K562 (cell line): ENCODE data around the gene PRR11. TPM values are rescaled to one million over a fixed set of nuclear protein-coding genes. Genes with fewer than 3 reads are reported as not detected.
A peak's percentile ranks its signal among the peaks of the same experiment; 100 is the strongest.

ENCODE experiments used
- HNRNPLL ChIP-seq: fragments of 200-400 bp; formaldehyde crosslinking; IDR thresholded peaks from 2 replicates; pipeline ENCODE4 v1.6.1; 2017; ENCODE audit warnings: low read length, low read depth, mild to moderate bottlenecking; ENCODE audit not compliant: poor library complexity, severe bottlenecking
- MYC ChIP-seq, 2 experiments: fragments of 250-450 bp in 1 of 2; sonication (Bioruptor Pico) in 1 of 2; IDR thresholded peaks; 2 replicates each; pipeline versions ENCODE4 v1.5.1 to v1.6.1; 2012 to 2021; ENCODE audit warnings: low read depth in 2 of 2, borderline replicate concordance in 1 of 2, improper control_type of control experiment in 1 of 2, low read length in 1 of 2, mild to moderate bottlenecking in 1 of 2, moderate library complexity in 1 of 2
- TAF9B ChIP-seq: fragments of 450-650 bp; IDR thresholded peaks from 2 replicates; pipeline ENCODE4 v1.6.1; 2018; ENCODE audit warnings: mild to moderate bottlenecking; ENCODE audit not compliant: partially characterized antibody
- ZBTB7A ChIP-seq: IDR thresholded peaks from 2 replicates; pipeline ENCODE4 v1.6.1; 2011; ENCODE audit warnings: low read depth, mild to moderate bottlenecking, low read length, moderate library complexity, borderline replicate concordance; ENCODE audit not compliant: control insufficient read depth
- ZNF436 ChIP-seq: fragments of 250-450, 450-650 bp; sonication (Bioruptor Pico); formaldehyde crosslinking; IDR thresholded peaks from 2 replicates; pipeline ENCODE4 v1.7.0; 2020; ENCODE audit warnings: mild to moderate bottlenecking
- polyA plus RNA-seq, 8 experiments: library from polyadenylated mRNA; depleted of rRNA in 4 of 8; stranded (reverse) in 5 of 8; unstranded in 3 of 8; fragments of >200 nt; fragmentation: Nextera tagmentation in 2 of 8; fragmentation: Illumina TruSeq in 1 of 8; extraction: Ambion mirVana in 2 of 8; extraction: Trizol in 1 of 8; gene quantifications; 2 replicates each; pipeline versions ENCODE4 v1.2.1 to v1.2.3, GENCODE V29; 2011 to 2014; ENCODE audit warnings: inconsistent platforms in 1 of 8, missing spikeins in 1 of 8
- total RNA-seq, 7 experiments: library from RNA; depleted of rRNA in 6 of 7; stranded (reverse); fragments of >200 nt in 6 of 7; fragmentation: Illumina TruSeq in 2 of 7; extraction: Trizol in 2 of 7; gene quantifications; 2 replicates each; pipeline versions ENCODE4 v1.2.1 to v1.2.3, GENCODE V29; 2011 to 2021; ENCODE audit warnings: low replicate concordance in 1 of 7
- TF ChIP-seq, protein P1 (sequence below): fragments of 250-450 bp; sonication (Bioruptor Pico); IDR thresholded peaks from 2 replicates; pipeline ENCODE4 v1.4.0; 2020; ENCODE audit warnings: mild to moderate bottlenecking, moderate library complexity
- TF ChIP-seq, protein P2 (sequence below): fragments of 250-450 bp; sonication (Bioruptor Pico); IDR thresholded peaks from 2 replicates; pipeline ENCODE4 v1.5.0; 2020; ENCODE audit warnings: mild to moderate bottlenecking, borderline replicate concordance
- TF ChIP-seq, protein P3 (sequence below): fragments of 200-400 bp; formaldehyde crosslinking; IDR thresholded peaks from 2 replicates; pipeline ENCODE4 v1.6.1; 2017; ENCODE audit warnings: mild to moderate bottlenecking, low read depth, low read length, moderate library complexity
- TF ChIP-seq, protein P4 (sequence below), 2 experiments: IDR thresholded peaks; 2 replicates each; pipeline ENCODE4 v1.6.1; 2012; ENCODE audit warnings: improper control_type of control experiment in 2 of 2, low read depth in 2 of 2, low read length in 2 of 2, borderline replicate concordance in 1 of 2

The PRR11 gene
- total and polyA plus RNA-seq, 9 of the 15 experiments (the other 6 are each of a cell fraction or from before 2014, with no cell fraction given), result 13.3 to 75.2 (median 46.4) TPM

DNA sequence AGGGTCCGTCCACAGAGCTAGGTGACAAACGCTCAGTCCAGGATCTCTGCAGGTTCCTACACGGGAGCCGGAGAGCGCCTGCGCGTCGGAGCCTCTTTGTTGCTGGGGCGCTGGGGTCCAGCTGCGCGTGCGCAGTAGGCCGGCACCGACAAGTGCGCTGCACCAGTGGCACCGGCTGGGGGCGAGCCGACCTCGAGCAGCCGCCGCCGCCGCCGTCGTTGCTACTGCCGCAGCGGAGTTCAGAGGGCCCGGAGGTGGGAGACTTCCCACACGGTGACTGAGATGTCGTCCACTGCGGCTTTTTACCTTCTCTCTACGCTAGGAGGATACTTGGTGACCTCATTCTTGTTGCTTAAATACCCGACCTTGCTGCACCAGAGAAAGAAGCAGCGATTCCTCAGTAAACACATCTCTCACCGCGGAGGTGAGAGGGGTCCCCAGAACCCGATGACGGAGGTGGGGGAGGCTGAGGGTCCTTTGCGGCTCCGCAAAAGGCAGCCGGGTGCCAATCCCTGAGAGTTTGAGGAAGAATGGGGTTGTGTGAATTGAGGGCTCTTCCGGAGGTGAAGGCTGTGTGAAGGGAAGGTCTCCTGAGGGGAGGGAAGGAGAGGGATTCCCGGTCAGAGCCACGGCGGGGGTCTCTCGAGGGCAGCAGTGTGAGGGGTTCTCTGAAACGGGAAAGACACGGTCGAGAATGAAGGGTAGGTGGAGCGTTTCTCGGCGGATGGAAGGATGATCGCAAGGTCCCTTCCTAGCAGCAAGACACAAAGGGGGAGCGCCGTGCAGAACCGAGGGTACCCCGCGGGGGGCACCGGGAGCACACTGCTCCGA, 65.0 kb downstream of the PRR11 start, which contains the start of gene GDPD1 (continued):
- TF ChIP-seq, protein P1, sequence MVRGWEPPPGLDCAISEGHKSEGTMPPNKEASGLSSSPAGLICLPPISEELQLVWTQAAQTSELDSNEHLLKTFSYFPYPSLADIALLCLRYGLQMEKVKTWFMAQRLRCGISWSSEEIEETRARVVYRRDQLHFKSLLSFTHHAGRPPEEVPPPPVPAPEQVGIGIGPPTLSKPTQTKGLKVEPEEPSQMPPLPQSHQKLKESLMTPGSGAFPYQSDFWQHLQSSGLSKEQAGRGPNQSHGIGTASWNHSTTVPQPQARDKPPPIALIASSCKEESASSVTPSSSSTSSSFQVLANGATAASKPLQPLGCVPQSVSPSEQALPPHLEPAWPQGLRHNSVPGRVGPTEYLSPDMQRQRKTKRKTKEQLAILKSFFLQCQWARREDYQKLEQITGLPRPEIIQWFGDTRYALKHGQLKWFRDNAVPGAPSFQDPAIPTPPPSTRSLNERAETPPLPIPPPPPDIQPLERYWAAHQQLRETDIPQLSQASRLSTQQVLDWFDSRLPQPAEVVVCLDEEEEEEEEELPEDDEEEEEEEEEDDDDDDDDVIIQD (CRISPR knock-in tag), result no peak
- peak; percentile 97 for TF ChIP-seq HNRNPLL
- TF ChIP-seq ZBTB7A, result peak; percentile 75; the same call in 1 of the 2 replicates
- TF ChIP-seq MYC (IDR thresholded peaks at IDR 0.05; ENCODE audit: low read depth, low read length), result peak; percentile 36; the same call in 1 of the 2 replicates
- 0 out of 2 replicates have a peak, but pooled peaks have one; percentile 22 for TF ChIP-seq MYC (CRISPR knock-in tag; IDR thresholded peaks at IDR 0.05; ENCODE audit: borderline replicate concordance, low read depth)
- TF ChIP-seq, protein P2, sequence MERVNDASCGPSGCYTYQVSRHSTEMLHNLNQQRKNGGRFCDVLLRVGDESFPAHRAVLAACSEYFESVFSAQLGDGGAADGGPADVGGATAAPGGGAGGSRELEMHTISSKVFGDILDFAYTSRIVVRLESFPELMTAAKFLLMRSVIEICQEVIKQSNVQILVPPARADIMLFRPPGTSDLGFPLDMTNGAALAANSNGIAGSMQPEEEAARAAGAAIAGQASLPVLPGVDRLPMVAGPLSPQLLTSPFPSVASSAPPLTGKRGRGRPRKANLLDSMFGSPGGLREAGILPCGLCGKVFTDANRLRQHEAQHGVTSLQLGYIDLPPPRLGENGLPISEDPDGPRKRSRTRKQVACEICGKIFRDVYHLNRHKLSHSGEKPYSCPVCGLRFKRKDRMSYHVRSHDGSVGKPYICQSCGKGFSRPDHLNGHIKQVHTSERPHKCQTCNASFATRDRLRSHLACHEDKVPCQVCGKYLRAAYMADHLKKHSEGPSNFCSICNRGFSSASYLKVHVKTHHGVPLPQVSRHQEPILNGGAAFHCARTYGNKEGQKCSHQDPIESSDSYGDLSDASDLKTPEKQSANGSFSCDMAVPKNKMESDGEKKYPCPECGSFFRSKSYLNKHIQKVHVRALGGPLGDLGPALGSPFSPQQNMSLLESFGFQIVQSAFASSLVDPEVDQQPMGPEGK, result no peak
- TF ChIP-seq ZNF436 (CRISPR knock-in tag), result no peak
- TF ChIP-seq, protein P3, sequence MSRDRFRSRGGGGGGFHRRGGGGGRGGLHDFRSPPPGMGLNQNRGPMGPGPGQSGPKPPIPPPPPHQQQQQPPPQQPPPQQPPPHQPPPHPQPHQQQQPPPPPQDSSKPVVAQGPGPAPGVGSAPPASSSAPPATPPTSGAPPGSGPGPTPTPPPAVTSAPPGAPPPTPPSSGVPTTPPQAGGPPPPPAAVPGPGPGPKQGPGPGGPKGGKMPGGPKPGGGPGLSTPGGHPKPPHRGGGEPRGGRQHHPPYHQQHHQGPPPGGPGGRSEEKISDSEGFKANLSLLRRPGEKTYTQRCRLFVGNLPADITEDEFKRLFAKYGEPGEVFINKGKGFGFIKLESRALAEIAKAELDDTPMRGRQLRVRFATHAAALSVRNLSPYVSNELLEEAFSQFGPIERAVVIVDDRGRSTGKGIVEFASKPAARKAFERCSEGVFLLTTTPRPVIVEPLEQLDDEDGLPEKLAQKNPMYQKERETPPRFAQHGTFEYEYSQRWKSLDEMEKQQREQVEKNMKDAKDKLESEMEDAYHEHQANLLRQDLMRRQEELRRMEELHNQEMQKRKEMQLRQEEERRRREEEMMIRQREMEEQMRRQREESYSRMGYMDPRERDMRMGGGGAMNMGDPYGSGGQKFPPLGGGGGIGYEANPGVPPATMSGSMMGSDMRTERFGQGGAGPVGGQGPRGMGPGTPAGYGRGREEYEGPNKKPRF, result no peak
- TF ChIP-seq TAF9B, result peak; percentile 35
- TF ChIP-seq, protein P4, sequence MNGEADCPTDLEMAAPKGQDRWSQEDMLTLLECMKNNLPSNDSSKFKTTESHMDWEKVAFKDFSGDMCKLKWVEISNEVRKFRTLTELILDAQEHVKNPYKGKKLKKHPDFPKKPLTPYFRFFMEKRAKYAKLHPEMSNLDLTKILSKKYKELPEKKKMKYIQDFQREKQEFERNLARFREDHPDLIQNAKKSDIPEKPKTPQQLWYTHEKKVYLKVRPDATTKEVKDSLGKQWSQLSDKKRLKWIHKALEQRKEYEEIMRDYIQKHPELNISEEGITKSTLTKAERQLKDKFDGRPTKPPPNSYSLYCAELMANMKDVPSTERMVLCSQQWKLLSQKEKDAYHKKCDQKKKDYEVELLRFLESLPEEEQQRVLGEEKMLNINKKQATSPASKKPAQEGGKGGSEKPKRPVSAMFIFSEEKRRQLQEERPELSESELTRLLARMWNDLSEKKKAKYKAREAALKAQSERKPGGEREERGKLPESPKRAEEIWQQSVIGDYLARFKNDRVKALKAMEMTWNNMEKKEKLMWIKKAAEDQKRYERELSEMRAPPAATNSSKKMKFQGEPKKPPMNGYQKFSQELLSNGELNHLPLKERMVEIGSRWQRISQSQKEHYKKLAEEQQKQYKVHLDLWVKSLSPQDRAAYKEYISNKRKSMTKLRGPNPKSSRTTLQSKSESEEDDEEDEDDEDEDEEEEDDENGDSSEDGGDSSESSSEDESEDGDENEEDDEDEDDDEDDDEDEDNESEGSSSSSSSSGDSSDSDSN (IDR thresholded peaks at IDR 0.05; ENCODE audit: borderline replicate concordance in 1 of 2, low read depth in 2 of 2, low read length in 2 of 2), result peak; percentile 87 to 92; a peak in 3 of 4 replicates
